HG02763 (cell line): ENCODE data around the gene SLA2.
"Not testable (repeated sequence)": the region's sequence is repeated elsewhere in the genome, so short reads cannot be mapped to it uniquely, and the experiment has no call there.

Source experiments
- ATAC-seq: cut with Tn5 transposase; IDR thresholded peaks from one replicate; pipeline ENCODE4 v1.9.1; 2021; ENCODE audit warnings: mild to moderate bottlenecking, moderate library complexity; ENCODE audit not compliant: unreplicated experiment

Gene SLA2

DNA sequence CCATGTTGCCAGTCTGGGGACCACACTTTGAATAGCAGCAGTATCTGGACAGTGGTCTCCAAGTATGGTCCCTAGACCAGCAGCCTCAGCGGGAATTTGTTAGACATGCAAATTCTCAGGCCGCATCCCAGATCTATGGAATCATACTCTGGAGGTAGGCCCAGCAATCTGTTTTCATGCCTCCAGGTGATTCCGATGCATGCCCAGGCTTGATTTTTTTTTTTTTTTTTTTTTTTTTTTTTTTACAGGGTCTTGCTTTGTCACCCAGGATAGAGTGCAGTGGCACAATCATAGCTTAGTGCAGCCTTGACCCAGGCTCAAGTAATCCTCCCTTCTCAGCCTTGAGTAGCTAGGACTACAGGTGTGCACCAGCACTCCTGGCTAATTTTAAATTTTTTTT, 682 bp upstream of the SLA2 start:
- ATAC-seq, result no peak

DNA sequence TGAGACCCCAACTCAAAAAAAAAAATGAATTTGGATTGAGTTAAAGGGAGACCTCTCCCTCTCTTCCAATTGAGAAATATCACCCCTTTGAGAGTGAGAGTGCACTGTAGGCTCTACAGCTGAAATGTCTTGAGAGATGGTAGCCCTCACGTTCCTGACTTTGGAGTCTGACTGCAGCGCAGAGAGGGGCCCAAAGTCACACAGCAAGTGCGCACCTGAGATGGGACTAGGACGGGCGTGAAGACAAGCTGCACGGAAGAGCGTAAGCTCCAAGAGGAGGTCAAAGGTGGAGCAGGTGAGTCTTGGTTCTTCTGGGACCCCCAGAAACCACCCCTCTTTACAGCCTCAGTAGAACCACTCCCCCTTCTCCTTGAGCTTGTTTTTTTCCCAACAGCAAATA, 643 bp downstream of the SLA2 start:
- ATAC-seq, result no peak

GRCh38 chr20:36644706-36645095, 1.3 kb downstream of the SLA2 start:
- no peak for ATAC-seq

DNA sequence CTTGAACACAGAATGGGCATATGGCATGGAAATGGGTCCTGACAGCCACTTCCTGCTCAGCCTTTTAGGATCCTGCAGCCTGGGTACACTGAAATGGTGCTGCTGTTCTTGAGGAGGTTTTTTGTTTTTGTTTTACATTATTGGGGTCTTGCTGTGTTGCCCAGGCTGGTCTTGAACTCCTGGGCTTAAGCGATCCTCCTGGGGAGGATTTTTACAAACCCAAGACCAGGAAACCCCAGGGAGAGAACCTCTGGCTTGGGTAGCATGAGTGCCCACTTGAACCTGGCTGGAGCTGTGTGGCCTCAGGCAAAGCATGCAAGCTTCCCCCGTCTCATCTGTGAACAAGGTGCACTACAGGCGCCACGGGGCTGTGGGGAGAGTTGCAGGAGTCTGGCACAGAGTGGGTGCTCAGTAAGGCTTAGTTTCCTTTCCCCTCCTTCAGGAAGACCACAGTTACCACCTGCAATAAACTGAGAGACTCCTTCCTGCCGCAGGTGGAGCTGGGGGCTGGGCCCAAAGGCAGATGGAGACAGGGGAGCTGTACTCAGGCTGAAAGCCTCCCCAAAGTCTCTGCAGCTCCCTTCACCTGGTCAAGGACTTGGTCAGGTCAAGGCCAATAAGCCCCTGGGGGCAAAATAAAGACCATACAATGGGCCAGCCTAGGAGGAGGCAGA, 1.8 kb downstream of the SLA2 start:
- ATAC-seq, result no peak

DNA sequence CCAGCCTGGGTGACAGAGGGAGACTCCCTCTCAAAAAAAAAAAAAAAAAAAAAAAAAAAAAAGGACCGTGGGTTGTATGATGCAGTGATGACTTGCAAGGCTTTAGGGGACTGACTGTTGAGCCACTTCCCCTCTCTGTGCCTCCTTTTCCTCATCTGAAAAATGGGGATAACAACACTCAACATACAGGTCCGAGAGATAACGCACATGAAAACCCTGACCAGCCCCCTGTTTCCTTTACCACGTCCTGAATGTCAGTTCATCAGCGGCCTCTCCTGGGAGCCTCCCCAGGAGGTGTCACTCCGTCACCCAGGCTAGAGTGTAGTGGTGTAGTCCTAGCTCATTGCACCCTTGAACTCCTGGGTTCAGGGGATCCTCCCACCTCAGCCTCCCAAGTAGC, 3.9 kb downstream of the SLA2 start:
- ATAC-seq, result no peak

- no peak for ATAC-seq
These were observed 4.5 kb downstream of the SLA2 start for GRCh38 chr20:36641506-36641843.

DNA sequence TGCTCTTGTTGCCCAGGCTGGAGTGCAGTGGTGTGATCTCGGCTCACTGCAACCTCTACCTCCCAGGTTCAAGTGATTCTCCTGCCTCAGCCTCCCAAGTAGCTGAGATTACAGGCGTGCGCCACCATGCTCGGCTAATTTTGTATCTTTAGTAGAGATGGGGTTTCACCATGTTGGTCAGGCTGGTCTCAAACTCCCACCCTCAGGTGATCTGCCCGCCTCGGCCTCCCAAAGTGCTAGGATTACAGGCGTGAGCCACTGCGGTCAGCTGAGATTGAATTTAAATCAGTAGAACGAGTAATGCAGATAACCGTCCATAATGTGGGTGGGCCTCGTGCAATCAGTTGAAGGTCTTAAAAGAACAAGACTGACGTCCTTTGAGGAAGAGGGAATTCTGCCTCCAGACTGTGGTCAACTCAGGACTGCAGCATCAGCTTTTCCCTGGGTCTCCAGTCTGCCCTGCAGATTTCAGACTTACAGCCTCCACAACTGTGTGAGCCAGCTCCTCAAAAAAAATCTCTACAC, 7.1 kb downstream of the SLA2 start:
- ATAC-seq, result not testable (repeated sequence)

GRCh38 chr20:36634342-36634741, 11.7 kb downstream of the SLA2 start:
- no peak for ATAC-seq

DNA sequence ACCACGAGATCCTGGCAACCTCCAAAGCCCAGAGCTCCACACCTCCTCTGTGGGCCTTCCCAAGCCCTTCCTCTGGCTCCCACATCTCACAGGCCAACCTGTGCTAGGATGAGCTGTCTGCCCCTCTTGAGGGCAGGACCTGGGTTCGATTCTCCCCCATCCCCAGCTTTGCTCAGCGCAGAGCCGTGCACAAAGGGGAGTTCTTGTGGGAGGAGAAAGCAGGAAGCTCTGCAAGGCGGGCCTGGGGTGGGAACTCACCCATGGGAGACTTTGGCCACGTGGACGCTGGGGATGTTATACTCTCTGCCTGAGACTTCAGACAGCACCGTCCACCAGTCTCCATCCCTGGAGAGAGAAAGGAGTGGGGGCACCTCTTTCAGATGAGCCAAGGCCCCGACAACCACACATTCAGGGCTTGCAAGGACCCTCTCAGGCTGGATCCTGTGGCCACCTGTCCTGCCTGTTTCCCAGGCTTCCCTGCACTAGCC, 12.7 kb downstream of the SLA2 start:
- no peak for ATAC-seq

DNA sequence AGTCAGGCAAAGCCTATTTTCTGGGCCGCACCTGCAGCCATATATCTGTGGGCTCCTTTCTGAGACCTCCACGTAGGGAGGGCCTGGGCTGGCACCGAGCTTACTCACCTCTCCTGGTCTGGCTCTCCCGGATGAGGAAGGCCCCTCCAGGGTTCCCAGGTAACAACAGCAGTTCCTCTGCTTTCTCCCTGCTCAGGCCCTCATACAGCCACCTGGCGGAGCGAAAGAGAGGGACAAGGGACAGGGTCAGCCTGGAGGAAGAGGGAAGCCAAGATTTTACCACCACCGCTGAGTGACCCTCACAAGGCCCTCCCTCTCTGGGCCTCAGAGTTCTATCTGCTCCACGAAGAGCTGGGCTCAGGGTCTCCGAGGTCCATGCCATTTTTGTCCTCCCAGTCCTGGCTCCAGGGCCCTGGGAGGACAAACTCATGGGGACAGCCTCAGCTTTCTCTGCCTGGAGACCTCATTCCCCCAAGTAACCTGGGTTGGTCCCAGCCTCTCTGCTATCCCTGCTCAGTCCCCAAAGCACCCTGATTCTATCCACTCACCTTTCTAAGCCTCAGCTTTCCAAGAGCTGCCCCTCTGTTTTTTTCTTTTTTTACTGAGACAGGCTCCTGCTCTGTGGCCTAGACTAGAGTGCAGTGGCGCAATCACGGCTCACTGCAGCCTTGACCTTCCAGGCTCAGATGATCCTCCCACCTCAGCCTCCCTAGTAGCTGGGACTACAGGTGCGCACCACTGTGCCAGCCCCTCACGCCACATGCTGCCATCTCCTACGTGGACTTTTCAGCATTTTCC, 13.3 kb downstream of the SLA2 start:
- ATAC-seq, result no peak

DNA sequence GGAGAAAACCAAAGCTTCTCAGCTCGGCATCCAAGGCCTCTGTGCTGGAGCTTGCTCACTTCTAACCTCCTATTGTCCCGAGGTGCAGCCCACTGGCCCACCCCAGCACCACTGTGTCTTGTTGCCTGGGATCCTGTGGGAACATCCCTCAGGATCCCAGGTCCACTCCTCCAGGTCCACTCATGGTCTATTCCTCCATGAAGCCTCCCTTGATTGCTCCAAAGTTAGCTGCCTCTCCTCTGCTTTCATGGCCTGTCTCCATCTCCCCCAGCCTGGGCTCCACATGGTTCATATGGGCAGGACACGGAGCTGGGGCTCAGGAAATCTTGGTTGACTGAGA, 13.9 kb downstream of the SLA2 start:
- ATAC-seq, result no peak

- ATAC-seq, result no peak
These were observed 14.3 kb downstream of the SLA2 start for GRCh38 chr20:36631646-36632045.

DNA sequence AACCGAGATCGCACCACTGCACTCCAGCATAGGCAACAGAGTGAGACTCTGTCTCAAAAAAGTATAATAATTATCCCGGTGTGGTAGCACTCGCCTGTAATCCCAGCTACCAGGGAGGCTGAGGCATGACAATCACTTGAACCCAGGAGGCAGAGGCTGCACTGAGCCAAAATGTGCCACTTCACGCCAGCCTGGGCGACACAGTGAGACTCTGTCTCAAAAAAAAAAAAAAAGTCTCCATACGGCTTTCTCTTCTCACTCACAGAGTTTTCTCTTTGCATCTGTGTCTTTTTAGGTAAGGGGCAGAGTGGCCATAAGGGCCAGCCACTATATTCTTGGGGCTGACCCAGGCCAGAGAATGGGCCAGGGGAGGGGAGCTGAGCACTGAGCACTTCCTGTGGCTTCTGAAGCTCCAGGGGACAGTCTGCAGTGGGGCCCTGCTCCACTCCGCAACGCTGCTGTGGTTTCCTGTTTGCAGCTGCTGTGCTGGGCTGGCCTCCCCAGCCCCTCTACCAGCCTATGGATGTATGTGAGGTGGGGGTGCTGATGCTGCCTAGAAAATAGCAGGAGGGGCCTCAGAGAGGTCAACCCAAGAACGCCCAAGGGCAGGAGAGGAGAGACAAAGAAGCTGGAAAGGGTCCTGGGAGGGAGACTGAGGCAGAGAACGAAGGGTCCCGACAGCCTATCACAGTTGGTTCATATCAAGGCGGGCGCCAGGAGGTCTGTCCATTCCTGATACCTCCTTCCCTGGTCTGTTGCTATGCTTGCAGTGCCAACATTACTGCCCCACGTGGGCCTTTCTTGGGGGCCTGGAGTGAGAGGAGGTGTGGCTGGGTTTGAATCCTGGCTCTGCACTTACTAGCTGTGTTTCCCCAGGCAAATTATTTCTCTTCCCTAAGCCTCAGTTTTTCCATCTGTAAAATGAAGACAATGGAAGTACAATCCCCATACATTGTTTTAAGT, 16.0 kb downstream of the SLA2 start:
- ATAC-seq, result no peak

GRCh38 chr20:36628076-36628475, 17.9 kb downstream of the SLA2 start:
- ATAC-seq, result no peak

- ATAC-seq, result no peak
These were observed 21.1 kb downstream of the SLA2 start for GRCh38 chr20:36624944-36625324.

- ATAC-seq, result no peak
These were observed 21.7 kb downstream of the SLA2 start for GRCh38 chr20:36624068-36624943.

DNA sequence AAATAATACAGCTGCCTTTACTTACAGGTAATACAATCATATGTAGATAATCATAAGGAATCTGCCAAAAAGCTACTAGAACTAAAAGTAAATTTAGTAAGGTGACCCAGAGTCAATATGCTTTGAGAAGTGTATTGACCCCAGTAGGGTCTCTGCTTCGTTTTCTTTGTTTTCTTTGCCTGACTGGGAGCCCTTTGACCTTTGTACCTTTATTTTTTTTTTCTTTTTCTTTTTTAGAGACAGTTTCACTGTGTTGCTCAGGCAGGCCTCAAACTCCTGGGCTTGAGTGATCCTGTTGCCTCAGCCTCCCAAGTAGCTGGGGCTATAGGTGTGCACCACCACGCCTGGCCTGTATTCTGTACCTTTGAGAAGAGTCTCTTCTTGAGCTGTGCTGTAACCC, 22.6 kb downstream of the SLA2 start:
- no peak for ATAC-seq

GRCh38 chr20:36620917-36621316, 25.1 kb downstream of the SLA2 start:
- no peak for ATAC-seq

GRCh38 chr20:36614781-36615557, 31.0 kb downstream of the SLA2 start:
- ATAC-seq, result no peak

DNA sequence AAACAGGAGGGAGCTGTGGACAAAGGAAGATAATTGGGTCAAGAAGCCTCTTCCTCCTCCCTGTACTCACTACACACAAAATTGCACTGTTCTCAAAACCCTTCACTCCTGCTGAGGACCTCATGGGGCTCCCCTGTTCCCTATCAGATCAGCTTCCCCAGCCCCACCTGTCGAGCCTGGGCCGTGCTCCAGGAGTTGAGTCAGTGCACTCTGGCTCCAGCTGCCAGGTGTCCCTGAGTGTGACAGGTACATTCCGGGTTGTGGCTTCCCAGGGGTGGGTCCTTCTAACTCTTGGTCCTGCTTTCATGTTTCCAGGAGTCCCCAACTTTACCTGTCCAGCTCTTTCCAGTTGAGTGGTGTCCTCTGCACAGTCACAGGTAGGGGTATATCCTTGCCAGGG, 32.0 kb downstream of the SLA2 start:
- no peak for ATAC-seq
